Measurements from ENCODE around the gene AGAP1.

AGAP1 gene

DNA sequence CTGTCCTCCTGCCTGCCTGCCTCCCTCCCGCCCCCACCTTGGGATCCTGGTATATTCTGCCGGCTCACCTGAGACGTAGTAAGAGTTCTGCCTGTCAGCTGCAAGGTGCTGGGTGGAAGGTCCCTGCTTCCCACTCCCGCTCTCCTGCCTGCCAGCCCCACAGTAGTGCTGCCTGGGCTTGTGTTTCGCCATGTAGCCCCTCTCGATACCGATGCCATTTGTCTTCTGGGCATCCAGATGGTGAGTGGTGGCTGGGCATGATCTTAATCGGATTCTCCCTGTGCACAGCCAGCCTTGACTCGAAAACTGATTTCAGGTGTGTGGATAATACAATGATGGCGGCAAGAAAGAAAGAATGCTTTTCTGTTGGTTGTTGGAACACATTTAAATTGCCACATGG is 184.9 kb downstream of the AGAP1 start:
- no peak for DNase-seq (ENCODE audit: low read depth)
- TF ChIP-seq, protein P1, sequence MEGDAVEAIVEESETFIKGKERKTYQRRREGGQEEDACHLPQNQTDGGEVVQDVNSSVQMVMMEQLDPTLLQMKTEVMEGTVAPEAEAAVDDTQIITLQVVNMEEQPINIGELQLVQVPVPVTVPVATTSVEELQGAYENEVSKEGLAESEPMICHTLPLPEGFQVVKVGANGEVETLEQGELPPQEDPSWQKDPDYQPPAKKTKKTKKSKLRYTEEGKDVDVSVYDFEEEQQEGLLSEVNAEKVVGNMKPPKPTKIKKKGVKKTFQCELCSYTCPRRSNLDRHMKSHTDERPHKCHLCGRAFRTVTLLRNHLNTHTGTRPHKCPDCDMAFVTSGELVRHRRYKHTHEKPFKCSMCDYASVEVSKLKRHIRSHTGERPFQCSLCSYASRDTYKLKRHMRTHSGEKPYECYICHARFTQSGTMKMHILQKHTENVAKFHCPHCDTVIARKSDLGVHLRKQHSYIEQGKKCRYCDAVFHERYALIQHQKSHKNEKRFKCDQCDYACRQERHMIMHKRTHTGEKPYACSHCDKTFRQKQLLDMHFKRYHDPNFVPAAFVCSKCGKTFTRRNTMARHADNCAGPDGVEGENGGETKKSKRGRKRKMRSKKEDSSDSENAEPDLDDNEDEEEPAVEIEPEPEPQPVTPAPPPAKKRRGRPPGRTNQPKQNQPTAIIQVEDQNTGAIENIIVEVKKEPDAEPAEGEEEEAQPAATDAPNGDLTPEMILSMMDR (IDR thresholded peaks at IDR 0.05; ENCODE audit: low read depth, low read length, missing control alignments), result no peak
- no peak overlapping the region for H3K4me3 ChIP-seq (ENCODE audit: low read depth, low read length)

DNA sequence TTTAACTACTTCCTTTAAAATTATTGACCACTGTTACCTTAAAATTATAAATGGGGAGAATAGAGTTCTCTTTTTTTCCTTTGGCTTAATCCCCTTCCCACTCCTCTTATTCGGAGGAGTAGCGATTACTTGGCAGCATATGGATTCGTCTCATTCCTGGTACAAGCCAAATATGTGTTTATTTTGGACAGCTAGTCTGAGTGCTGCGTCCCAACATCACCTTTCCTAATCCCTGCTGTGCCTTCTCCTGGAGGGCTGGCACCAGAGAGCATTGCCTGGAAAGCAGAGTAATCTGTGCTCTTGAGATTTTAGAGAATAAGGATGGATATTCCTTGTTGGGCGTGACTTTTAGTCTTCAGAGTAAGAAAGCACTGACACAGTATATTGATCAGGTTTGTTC is 185.6 kb downstream of the AGAP1 start:
- no peak overlapping the region for H3K4me3 ChIP-seq (ENCODE audit: low read depth, low read length)
- no peak for DNase-seq (ENCODE audit: low read depth)

DNA sequence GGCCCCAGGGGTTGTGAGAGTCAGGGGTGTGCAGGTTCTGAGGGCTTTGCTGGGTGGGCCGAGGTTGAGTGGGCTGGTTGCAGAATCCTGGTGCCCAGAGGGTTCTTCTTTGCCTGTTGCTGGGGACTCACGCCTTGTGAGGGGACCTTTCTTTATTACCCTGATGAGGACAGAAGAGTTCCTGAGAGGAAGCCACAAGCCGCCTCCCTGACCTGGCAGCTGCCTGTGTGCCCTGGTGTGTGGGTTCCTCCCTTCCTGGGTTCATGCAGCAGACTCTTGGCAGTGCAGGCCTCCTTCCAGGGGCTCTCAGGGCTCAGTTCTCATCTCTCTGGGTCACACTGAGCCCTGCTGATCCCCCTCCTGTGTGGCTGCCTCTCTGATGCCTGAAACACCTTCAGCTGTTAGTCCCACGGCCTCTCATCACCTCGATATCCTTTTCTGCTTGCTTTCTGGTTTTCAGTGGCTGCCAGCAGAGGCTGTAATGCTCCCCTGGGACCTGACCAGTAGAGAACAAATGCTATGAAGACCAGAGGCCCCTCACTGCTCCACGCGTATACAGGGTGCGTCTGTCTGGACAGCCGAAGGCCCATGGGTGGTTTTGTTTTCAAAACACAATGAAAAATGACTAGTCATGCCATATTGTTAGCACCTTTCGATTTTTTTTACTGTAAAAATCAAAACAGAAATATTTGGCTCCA is 191.3 kb downstream of the AGAP1 start:
- no peak overlapping the region for H3K4me3 ChIP-seq (ENCODE audit: low read depth, low read length)
- TF ChIP-seq, protein P1 (IDR thresholded peaks at IDR 0.05; ENCODE audit: low read depth, low read length, missing control alignments), result no peak
- no peak for DNase-seq (ENCODE audit: low read depth)

More for the DNA sequence above, 185.6 kb downstream of the AGAP1 start:
- TF ChIP-seq, protein P1 (IDR thresholded peaks at IDR 0.05; ENCODE audit: low read depth, low read length, missing control alignments), result no peak

DNA sequence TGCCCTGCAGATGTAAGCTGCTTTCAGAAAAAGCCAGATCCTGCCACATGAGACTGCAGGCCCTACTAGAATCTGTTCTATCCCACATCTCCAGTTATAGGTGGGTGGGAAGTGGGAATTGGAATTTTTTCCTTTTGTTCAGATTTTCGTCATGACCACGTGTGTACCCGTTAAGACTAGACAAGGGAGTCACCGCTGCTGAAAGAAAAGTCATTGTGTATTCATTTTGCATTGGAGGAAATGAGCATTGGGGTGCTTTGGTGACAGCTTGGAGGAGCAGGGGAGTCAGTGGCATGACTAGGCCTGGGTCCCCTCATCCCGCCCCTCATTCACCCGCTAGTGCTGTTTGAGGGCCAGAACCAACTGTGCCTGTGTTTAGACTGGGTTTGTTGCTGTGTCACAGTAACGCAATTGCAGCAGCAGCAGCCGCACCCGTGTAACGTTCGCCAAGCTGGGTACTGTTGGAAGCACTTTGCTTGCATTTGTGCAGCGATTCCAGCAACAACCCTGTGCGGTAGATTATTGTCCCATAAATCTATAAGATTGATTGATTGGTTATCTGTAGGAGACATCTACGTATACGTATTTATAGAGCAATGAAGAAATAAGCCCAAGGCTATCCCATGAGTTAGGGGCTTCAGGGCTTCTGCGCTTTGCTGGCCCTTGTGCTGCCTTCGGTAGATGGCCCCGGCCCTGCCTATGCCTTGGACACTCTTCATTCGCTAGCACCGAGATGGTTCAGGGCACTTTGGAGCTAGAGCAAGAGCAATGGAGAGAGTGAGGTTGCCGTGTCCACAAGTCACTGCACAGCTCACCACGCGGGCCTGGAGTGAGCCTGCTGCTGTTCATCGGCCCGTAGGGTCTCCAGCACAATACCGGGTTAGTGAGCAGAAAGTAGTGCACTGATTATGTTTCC is 194.9 kb downstream of the AGAP1 start:
- H3K4me3 ChIP-seq (ENCODE audit: low read depth, low read length), result no peak overlapping the region
- no peak for DNase-seq (ENCODE audit: low read depth)
- TF ChIP-seq, protein P1 (IDR thresholded peaks at IDR 0.05; ENCODE audit: low read depth, low read length, missing control alignments), result no peak

DNA sequence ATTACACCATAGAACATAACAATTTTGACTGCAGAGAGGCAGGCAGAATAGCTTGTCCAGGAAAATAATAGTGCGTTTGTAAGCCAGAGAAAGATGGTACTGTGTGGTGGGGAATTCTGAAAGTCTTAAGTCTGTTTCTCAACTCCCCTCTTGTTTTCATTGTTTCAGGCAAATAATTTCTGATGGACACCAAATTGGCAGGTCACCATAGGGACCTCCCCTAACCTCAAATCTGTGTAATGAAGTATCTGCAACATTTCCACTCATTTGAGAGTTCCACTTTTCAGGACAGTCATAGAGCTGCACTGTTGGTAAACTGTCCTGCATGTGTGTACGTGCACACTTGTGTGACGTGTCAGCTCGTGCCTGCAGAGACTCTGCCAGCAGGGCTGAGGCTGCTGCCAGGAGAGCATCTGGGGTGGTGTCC is 195.6 kb downstream of the AGAP1 start:
- H3K4me3 ChIP-seq (ENCODE audit: low read depth, low read length), result no peak overlapping the region
- DNase-seq (ENCODE audit: low read depth), result no peak
- TF ChIP-seq, protein P1 (IDR thresholded peaks at IDR 0.05; ENCODE audit: low read depth, low read length, missing control alignments), result no peak

DNA sequence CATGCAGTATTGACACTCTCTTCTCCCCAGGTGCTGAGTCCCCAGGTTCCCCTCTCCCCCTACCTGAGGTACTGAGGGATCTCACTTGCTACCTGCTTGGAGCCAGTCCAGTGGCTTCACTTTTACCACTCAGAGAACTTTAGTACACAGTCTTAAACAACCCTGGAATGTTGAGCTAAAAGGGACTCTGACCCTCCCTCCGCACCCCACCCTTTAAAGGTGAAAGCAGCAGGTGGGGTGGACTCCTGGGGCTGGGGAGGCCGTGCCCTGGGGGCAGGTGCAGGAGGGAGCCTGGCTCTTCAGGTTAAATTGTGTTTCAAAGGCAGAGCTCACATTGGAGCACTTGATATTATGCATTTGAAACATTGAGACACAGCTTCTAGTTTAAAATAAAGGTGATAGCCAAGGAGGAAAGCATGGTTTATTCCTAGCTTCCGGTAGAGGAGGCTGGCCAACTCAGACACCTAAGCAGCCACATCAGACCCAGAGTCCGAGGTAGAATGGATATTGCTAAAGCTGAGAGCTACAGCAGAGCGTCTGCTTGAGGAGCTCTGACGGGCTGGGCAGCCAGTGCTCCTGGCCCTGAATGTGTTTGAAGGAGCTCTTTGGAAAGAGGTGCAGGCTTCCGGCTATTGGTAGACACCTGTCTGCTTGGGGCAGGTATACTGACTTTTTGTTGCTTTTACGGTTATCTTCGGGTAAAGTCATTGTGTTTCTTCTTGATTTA is 196.4 kb downstream of the AGAP1 start:
- TF ChIP-seq, protein P1 (IDR thresholded peaks at IDR 0.05; ENCODE audit: low read depth, low read length, missing control alignments), result no peak
- H3K4me3 ChIP-seq (ENCODE audit: low read depth, low read length), result no peak overlapping the region
- DNase-seq (ENCODE audit: low read depth), result no peak

All from GM12864 (cell line).